M059J (cell line): ENCODE data around the gene ATP9B. TPM values are rescaled to one million over a fixed set of nuclear protein-coding genes. Genes with fewer than 3 reads are reported as not detected.
"Not testable (repeated sequence)": the region's sequence is repeated elsewhere in the genome, so short reads cannot be mapped to it uniquely, and the experiment has no call there.

Source experiments
- DNase-seq: peaks from one replicate; pipeline ENCODE4 v3.0.0-alpha.2; 2012; ENCODE audit warnings: low read depth
- total RNA-seq: library from RNA; depleted of rRNA; stranded (reverse); fragments of >200 nt; shearing (Covaris generic); gene quantifications from 2 replicates; pipeline ENCODE4 v1.2.3, GENCODE V29; 2014

The ATP9B gene
- total RNA-seq, 1 experiment from 2014 or later = 10.8 TPM

DNA sequence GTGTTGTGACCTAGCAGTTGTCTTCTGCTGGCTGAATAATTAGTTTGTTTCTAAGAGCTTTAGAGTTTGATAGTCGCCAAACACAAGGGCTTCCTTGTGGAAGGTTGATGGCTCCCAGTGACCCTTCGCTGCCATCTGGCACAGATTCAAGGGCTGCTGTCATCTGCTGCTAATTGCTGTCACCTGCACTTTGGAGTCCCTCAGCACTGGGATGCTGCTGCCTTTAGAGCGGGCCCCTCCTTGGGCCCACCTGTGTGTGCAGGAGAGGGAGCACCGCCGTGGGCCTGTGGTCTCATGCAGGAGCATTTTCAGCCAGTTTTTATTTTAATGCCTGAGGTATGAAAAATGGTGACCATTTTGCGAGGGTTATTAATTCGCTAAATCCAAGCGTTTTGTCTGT is 172.6 kb downstream of the ATP9B start:
- DNase-seq = no peak

DNA sequence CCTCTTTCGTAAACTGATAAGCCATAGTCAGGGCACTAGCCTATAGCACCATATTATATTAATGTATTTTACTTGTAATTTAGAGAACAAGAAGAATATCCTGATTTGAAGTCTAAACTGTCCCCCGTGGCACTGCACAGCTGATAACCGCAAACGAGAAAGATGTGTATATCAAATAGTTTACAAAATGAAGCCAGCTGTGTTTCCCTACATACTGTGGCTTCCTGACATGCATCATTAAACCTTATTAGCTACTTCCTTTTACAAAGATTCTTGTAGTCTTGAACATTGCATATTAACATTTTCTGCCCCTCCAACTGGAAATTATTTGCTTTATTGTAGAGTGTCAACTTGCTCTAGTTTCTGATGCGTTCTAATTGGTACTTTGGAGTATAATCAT is 173.1 kb downstream of the ATP9B start:
- no peak for DNase-seq

GRCh38 chr18:79245517-79246001 is 176.4 kb downstream of the ATP9B start:
- no peak for DNase-seq

DNA sequence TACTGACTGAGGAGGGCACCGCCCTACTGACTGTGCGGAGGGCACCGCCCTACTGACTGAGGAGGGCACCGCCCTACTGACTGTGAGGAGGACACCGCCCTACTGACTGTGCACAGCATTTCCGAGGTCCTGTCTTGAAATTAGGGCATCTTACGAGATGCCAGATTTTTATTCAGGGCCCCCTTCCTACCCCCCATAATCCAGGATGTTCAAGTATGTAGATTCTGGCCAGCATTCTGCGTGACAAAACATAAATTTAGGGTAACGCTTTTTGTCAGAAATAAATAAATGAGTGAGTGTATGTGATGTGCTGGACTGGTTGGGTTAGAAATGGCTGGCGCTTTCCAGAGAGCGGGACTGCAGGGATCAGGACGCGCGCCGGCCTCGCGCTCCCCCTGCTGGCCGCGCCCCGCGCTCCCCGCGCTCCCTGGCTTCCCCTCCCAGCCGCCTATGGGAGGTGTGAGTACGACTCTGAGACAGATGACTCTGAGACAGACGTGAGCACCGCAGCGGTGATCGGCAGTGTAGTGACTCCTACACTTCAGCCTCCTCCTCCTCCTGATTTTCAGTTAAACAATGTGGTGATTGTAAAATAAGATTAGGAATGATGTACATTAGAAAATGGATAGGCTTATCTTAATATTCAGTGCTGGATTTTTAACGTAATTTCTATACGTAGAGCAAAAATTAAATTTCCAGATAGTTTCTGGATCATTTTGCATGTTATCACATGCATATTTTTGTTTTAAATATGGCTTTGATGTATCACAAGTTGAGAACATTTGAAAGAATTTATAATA is 177.3 kb downstream of the ATP9B start:
- peak; percentile 73 for DNase-seq

DNA sequence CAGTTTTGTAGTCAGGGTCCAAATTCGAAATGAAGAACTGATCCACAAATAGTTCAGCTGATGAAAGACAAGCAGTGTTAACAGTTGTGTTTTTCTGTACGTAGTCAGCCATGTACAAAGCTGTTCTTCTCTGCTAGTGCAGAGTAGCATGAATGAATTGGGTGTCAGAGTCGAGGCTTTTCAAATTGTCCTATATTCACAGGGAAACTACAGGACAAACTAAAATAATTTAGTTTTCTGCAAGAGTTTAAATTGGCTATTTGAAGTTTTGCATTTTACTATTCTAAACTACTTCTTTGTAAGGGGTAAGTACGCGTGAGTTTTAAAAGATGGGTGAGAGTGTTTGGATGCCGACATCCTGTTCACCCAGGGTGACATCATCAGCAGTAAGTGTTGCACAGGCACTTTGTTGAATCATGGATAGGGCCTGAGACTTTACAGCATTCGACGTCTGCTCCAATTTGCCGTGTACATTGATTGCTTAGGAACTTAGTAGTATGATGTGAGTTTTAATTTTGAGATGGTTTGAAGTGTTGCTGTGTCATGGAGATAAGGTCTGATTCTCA is 179.4 kb downstream of the ATP9B start:
- DNase-seq = no peak

DNA sequence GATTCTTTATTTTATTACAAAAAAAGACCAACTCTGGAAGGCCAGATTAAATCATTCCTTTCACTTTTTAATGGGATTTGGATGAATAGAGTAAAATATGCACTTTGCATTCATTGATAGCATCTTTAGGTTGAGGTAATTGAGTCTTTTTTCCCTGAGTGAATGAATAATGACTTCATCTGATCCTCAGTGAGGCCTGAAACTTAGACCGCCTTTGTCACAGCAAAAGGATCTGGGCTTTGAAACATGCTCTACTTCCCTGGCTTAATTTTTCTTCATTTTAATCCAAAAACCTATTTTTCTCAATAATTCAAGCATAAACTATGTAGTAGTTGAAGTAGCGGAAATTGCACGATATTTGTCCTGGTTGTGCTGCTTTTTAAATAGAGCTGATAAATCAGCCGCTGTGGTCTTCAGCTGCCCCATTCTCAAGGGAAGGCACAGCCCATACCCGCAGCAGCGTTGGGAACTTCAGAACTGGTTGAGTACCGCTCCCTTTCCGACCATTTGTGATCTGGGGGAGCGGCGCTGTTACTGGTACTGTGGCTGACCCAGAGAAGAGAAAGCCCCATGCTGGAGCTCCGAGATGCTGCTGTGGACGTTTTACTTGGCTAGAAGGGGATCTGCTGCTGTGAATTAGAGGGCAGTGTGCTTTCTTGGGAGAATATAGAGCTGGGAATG is 181.2 kb downstream of the ATP9B start:
- DNase-seq = no peak

DNA sequence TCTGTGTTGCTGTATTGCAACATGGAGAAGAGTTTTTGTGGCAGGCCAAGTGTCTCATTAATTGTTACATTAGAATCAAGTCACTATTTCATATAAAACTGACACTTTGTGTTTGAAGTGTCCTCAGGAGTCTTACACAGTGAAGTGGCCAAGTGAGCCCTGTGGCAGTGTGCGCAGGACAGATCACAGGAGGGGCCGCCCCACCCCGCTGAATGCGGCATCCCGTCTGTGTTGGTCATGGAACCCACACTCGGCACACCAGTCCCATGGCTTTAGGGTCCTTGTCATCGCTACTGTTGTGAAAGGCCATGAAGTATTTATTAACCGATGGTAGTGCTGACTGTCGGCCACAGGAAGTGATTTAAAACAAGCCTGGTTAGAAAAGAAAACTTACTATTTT is 181.8 kb downstream of the ATP9B start:
- no peak for DNase-seq

DNA sequence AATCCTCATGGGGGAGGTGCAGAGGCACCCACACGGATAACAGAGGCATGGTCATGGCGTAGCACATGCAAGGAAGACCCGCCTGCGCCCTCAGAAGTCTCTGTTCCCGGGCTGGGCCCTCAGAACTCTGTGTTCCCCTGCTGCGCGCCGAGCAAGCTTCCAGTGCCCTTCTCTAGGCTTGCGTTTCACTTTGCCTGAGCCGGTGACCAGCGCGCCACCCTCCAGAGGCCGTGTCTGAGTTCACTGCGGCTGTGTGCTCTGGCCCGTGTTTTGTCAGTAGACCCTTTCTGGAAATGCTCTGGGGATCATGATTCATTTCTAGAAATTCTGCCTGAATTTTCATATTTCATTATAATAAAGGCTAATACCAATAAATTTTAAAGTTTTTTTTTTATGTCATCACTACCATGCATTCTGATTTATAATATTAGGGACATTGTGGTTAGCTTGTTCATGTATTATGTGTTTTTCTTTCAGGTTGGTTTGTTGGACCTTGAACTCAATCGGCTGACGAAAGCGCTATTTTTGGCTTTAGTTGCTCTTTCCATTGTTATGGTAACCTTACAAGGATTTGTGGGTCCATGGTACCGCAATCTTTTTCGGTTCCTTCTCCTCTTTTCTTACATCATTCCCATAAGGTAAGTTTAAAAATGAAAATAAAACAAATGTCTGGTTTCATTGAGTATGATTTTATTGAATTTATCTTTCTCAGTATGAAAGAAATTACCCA is 183.9 kb downstream of the ATP9B start:
- no peak for DNase-seq

DNA sequence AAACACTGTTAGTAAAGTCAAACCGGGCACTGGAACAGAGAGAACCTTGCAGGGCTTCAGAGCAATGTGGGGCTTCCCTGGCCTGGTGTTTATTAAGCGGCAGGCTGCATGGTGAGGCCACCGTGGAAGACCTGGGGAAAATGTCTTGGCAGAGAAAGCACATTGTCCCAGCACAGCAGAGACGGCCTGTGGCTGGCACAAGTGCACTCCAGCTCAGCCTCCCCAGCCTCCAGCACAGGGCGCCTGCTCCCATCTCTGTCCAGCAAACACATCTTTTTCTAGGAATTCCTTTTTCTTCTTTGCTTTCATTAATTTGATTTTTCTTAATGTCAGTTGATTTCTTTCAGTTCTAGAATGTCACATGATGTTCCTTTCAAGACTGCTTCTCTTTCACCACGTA is 188.3 kb downstream of the ATP9B start:
- DNase-seq = no peak

DNA sequence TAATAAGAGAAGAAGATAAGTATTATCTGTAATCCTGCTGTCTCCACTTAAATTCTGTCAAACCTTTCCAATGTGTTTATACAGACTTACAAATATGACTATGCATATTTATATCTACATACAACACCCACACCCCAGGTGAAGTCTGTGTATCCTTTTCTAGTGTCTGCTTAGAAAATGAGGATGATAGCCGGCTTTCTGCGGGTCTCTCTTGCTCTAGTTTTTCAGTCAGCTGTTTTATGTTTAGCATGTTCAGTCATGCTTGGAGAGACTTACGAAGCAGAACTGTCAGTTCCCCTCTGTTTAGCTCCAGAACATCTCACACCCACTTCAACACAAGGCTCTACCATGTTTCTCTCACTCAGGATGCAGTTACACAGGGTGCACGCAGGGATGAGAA is 189.3 kb downstream of the ATP9B start:
- DNase-seq = no peak

DNA sequence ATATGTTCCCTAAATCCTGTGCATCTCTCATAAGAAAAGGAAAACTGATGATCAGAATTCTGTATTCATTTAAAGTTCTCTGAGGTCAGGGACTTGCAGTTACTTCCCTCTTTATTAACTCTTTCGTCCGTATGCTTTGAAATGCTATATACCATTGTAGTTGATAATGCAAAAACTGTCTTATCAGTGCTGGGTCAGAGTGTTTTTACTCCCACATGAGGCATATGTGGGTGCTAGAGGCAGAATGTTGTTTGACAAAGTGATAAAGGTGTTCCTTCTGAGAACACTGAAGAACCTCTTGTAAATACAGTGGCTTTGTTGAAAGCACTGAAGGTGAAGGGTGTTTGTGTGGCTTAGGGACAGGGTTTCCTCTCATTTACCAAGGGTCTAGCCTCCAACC is 190.0 kb downstream of the ATP9B start:
- no peak for DNase-seq

DNA sequence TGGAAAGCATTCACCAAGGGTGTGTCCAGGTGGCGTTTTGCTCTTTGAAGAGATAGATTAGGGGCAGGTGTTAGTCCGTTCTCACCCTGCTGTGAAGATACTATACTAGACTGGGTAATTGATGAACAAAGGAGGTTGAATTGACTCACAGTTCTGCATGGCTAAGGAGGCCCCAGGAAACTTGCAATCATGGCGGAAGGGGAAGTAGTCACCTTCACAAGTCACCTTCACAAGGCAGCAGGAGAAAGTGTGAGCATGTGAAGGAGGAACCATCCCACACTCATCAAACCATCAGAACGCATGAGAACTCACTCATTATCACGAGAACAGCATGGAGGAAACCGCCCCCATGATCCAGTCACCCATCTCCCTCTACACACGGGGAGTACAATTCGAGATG is 190.8 kb downstream of the ATP9B start:
- DNase-seq = no peak

DNA sequence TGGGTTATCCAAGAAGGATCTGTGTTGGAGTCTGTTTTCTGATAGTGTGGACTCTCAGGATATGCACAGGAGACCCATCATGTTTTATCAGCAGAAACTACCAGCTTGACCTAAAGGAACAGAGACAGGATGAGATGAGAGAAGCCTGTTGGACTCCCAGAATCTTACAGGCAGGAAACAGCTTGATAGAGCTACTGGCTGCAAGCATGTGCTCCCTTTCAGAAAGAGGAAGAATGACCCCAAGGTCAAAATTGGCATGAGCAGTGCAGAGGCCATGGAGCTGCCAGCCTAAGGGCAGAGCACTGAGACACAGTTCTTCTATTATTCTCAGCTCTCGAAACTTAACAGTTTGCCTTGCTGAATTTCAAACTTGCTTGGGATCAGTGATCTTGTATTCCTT is 191.3 kb downstream of the ATP9B start:
- DNase-seq = no peak

DNA sequence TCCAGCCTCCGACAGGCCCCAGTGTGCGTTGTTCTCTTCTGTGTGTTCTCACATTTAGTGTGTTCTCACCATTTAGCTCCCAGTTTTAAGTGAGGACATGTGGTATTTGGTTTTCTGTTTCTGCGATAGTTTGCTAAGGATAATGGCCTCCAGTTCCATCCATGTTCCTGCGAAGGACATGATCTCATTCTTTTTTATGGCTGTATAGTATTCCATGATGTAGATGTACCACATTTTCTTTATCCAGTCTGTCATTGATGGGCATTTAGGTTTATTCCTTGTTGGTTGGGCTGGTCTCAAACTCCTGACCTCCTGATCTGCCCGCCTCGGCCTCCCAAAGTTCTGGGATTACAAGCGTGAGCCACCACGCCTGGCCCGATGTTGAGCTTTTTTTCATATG is 195.9 kb downstream of the ATP9B start:
- not testable (repeated sequence) for DNase-seq

DNA sequence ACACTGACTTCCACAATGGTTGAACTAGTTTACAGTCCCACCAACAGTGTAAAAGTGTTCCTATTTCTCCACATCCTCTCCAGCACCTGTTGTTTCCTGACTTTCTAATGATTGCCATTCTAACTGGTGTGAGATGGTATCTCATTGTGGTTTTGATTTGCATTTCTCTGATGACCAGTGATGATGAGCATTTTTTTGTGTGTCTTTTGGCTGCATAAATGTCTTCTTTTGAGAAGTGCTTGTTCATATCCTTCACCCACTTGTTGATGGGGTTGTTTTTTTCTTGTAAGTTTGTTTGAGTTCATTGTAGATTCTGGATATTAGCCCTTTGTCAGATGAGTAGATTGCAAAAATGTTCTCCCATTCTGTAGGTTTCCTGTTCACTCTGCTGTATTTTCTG is 202.6 kb downstream of the ATP9B start:
- not testable (repeated sequence) for DNase-seq

- DNase-seq = no peak
Measured at GRCh38 chr18:79272916-79273315, 203.7 kb downstream of the ATP9B start.

DNA sequence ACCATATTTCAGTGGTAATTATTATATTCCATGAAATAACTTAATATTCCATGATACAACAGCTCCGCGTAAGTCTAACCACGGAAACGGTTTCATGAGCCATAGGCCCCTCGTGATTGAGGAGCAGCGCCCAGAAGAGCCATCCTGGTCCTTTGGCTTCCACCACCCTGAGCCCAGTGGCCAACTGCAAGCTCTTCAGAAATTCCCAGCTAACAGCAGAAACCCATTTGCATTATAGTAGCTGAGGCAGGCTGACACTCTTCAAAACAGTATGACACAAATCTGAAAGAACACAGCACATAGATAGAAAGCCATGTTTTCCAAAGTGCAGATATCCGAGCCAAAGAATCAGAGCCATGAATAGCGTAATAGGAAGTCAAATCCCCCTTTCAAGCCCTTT is 205.6 kb downstream of the ATP9B start:
- DNase-seq = no peak

- DNase-seq = no peak
Measured at GRCh38 chr18:79275461-79275860, 206.3 kb downstream of the ATP9B start.

DNA sequence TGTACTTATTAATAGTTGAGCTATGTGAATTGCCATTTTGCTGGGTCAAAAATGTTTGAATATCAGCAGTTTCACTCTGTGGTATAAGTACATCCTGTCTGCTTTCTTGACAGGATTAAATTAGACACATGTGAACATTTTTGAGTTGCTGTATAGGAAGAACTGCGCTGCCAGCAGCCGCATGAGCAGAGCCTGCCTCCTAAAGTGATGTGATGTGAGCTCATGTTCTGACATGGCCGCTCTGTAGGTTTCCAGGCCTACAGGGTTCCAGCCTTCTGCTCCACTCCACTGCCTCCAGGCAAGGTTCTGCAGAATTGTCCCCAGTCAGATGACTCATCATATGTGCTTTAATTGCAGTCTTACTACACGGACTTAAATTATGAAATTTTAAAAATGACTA is 206.8 kb downstream of the ATP9B start:
- peak; percentile 36 for DNase-seq

GRCh38 chr18:79278896-79279295 is 209.7 kb downstream of the ATP9B start:
- no peak for DNase-seq

- DNase-seq = no peak
Measured at GRCh38 chr18:79283131-79283810, 214.1 kb downstream of the ATP9B start.

- no peak for DNase-seq
Measured at GRCh38 chr18:79283929-79284328, 214.7 kb downstream of the ATP9B start.
